GOT3 (cell line): ENCODE results near the gene SORCS2.

Source experiments
- DNase-seq: peaks from one replicate; lab custom pipeline; 2025; ENCODE audit warnings: mixed read lengths; lab: John Stamatoyannopoulos, UW

The SORCS2 gene

DNA sequence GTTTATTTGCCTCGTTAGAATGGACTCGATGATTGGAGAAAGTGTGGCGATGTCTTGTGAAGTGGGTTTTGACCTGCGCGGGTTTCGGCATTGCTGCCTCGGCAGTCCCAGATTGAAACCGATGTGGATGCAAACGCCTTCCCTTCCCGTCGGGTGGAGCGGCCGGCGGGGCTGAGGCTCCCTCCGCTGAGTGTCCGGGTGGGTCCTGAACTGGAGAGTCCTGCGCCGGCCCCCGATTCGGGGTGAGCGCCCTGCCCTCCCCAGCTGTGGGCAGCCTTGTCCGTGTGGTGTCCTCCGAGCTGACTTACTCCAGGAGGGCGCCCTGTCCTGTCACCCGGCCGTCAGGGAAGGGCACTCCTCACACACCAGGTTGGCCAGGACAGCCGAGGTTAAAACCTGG, 317.7 kb downstream of the SORCS2 start:
- no peak for DNase-seq

- no peak for DNase-seq
Measured at GRCh38 chr4:7510538-7510937, 318.2 kb downstream of the SORCS2 start.

DNA sequence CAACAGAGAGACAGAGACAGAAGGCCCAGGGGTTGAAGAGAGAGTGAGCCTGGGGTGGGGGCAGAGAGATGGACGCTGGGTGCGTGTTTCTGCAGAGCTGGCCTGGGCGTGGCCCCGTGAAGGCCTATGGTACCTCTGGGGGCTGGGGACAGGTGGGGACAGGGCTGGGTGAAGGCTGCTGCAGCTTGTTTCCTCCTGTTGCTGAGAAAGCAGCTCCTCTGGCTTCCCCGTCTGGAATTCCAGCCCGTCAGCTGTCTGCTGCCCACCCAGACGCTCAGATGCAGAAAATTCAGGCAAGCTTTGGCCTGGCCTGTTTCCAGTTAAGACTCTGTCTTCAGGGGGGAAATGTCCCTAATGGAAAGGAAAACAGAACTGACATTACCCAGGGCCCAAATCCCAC, 319.2 kb downstream of the SORCS2 start:
- no peak for DNase-seq

- no peak for DNase-seq
Measured at GRCh38 chr4:7512428-7512827, 320.1 kb downstream of the SORCS2 start.

DNA sequence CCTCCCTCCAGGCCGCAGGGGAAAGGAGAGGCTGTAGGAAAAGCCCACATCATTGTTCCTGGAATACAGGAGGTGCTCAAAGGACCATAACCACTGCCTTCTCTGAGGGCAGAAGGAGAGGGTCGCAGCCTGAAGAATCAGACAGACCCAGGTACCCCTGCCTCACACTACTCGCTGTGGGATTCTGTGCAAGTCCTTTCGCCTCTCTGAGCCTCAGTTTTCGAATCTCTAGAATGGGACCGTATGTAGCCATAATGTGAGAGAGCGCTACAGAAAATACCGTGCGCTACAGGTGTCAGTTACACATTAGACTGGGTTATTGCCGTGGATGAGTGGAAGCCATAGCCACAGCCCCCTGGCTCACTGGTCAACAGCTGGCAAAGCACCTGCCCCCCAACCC, 320.6 kb downstream of the SORCS2 start:
- DNase-seq: no peak

DNA sequence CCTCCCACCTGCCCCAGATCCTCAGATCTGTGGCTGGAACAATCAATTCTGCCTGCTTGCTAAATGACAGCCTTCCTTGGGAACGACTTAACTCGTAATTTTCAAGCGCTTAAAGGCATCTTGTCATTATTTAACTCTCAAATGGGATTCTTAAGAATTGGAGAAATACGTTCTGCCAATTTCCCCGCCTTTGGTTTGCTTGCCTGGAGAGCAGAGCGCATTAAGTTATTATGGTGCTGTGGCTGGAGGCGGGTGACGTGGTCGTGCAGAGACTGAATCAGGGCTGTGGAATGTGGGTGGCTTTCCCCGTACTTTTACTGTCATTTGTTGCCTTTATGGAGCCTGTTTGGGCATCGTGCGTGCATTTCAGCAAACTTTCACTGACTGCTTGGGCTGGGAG, 321.3 kb downstream of the SORCS2 start:
- no peak for DNase-seq

DNA sequence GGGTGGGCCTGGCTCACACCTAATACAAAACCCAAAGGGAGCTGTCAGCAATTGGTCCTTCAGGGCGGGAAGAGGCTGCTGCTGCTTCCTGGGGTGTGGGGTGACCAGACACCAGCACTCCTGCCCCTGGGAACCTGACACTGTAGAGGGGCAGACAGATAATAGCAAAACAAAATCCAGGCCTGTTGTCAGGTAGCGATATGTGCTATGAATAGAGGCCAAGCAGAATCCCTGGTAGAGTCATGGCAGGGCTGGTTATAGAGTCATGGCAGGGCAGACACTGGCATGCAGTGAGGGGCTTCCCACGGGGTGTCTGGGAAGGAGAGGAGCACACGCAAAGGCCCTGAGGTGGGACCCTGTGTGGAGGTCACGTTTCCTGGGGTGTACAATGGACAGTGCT, 321.9 kb downstream of the SORCS2 start:
- DNase-seq: no peak

GRCh38 chr4:7514789-7515188, 322.5 kb downstream of the SORCS2 start:
- no peak for DNase-seq

GRCh38 chr4:7515390-7515902, 323.1 kb downstream of the SORCS2 start:
- no peak for DNase-seq

GRCh38 chr4:7516096-7516772, 323.9 kb downstream of the SORCS2 start:
- no peak for DNase-seq

- DNase-seq: no peak
Measured at GRCh38 chr4:7516773-7517144, 324.4 kb downstream of the SORCS2 start.

- DNase-seq: no peak
Measured at GRCh38 chr4:7518871-7519637, 326.7 kb downstream of the SORCS2 start.

GRCh38 chr4:7519638-7520376, 327.5 kb downstream of the SORCS2 start:
- DNase-seq: no peak

- DNase-seq: no peak
Measured at GRCh38 chr4:7521666-7522065, 329.3 kb downstream of the SORCS2 start.

- no peak for DNase-seq
Measured at GRCh38 chr4:7522452-7523220, 330.3 kb downstream of the SORCS2 start.

DNA sequence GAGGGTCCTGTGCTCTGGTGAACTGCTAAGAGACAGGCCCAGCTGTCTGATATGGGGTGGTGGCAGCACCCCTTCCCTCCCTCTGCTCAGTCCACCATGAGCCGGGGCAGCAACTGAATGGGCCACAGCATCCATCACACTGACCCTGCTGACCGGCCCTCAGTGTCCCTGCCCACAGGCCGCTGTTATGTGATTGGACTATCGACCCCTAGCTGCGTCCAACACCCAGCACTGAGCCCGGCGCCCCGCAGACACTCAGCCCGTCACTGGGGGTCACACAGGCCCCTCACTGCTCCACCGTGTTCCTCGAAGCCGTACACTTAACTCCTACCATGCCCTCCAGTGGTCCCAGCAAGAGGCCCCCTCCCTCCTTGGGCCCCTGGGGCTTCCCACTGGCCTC, 331.2 kb downstream of the SORCS2 start:
- no peak for DNase-seq

GRCh38 chr4:7524064-7524682, 331.8 kb downstream of the SORCS2 start:
- DNase-seq: no peak

GRCh38 chr4:7524843-7525242, 332.5 kb downstream of the SORCS2 start:
- DNase-seq: no peak

GRCh38 chr4:7526491-7526890, 334.2 kb downstream of the SORCS2 start:
- no peak for DNase-seq

- DNase-seq: no peak
Measured at GRCh38 chr4:7526929-7527535, 334.7 kb downstream of the SORCS2 start.
